Stimulated activated CD4-positive, alpha-beta T cell treated with anti-CD3 and anti-CD28 coated beads, Interleukin-1b, Interleukin-23, amount 100 ng/mL, for 4 hours (primary cell): Measurements from ENCODE around the gene TMEM62.
"Not testable (repeated sequence)": the region's sequence is repeated elsewhere in the genome, so short reads cannot be mapped to it uniquely, and the experiment has no call there.

Experiments used
- DNase-seq, 2 donors: peaks; one replicate each; pipeline ENCODE4 v3.0.0-alpha.2; 2020; ENCODE audit warnings: low read depth in 2 of 2

The TMEM62 gene

GRCh38 chr15:43121863-43122262 is 11.5 kb upstream of the TMEM62 start:
- no peak for DNase-seq

- no peak for DNase-seq
Measured at GRCh38 chr15:43125100-43125661, 8.2 kb upstream of the TMEM62 start.

- DNase-seq = no peak
Measured at GRCh38 chr15:43126356-43126755, 7.0 kb upstream of the TMEM62 start.

- DNase-seq = no peak
Measured at GRCh38 chr15:43127752-43128151, 5.6 kb upstream of the TMEM62 start.

DNA sequence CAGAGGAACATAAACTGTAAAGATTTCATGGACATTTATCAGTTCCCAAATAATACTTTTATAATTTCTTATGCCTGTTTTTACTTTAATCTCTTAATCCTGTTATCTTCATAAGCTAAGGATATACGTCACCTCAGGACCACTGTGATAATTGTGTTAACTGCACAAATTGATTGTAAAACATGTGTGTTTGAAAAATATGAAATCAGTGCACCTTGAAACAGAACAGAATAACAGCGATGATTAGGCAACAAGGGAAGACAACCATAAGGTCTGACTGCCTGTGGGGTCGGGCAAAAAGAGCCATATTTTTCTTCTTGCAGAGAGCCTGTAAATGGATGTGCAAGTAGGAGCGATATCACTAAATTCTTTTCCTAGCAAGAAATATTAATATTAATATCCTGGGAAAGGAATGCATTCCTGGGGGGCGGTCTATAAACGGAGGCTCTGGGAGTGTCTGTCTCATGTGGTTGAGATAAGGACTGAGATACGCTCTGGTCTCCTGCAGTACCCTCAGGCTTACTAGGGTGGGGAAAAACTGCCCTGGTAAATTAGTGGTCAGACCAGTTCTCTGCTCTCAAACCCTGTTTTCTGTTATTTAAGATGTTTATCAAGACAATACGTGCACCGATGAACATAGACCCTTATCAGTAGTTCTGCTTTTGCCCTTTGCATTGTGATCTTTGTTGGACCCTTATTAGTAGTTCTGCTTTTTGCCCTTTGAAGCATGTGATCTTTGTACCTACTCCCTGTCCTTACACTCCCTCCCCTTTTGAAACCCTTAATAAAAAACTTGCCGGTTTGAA is 5.0 kb upstream of the TMEM62 start:
- not testable (repeated sequence) for DNase-seq

GRCh38 chr15:43128980-43129335 is 4.4 kb upstream of the TMEM62 start:
- no peak for DNase-seq

DNA sequence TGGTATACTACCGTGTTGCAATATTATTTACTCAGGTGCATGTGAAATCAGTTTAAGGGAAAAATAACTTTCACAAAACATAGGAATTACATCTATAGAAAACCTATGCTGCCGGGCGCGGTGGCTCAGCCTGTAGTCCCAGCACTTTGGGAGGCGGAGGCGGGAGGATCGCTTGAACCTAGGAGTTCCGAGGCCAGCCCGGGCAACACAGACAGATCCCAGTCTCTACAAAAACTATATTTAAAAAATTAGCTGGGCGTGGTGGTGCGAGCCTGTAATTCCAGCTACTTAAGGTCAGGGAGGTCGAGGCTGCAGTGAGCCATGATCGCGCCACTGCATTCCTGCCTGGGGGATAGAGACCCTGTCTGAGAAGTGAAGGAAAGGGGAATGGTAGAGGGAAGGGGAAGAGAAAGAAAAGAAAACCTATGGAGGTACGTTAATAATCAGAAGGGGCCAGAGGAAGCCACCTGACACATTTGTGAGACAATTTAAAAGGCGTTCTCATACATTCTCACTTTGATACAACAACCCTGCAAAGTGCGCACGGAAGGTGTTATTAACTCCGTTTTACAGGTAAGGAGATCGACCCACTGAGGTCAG is 456 bp upstream of the TMEM62 start:
- no peak for DNase-seq

DNA sequence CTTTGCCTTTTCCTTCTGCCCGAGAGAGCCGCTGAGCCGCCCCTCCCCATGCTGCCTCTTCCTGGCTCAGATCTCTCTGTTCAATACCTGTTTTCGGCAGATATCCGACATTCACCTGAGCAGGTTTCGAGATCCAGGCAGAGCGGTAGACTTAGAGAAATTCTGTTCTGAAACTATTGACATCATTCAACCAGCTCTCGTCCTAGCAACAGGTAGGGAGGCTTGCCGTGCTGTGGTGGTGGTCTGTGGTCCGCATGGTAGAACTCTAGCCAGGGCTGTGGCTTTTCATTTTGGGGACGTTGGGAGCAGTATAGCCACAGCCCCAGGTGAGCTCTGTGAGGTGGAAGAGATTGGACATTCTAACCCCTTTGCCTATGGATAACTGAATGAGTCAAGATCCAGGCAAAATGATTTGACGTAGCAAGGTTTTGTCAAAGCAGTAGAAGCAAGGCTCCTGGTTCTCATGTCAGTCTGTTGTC is 810 bp downstream of the TMEM62 start:
- DNase-seq = no peak

- DNase-seq = no peak
Measured at GRCh38 chr15:43135351-43135750, 2.0 kb downstream of the TMEM62 start.

GRCh38 chr15:43143203-43143941 is 10.0 kb downstream of the TMEM62 start:
- no peak for DNase-seq

GRCh38 chr15:43144512-43144911 is 11.1 kb downstream of the TMEM62 start:
- no peak for DNase-seq

GRCh38 chr15:43146184-43146583 is 12.8 kb downstream of the TMEM62 start:
- DNase-seq = no peak

DNA sequence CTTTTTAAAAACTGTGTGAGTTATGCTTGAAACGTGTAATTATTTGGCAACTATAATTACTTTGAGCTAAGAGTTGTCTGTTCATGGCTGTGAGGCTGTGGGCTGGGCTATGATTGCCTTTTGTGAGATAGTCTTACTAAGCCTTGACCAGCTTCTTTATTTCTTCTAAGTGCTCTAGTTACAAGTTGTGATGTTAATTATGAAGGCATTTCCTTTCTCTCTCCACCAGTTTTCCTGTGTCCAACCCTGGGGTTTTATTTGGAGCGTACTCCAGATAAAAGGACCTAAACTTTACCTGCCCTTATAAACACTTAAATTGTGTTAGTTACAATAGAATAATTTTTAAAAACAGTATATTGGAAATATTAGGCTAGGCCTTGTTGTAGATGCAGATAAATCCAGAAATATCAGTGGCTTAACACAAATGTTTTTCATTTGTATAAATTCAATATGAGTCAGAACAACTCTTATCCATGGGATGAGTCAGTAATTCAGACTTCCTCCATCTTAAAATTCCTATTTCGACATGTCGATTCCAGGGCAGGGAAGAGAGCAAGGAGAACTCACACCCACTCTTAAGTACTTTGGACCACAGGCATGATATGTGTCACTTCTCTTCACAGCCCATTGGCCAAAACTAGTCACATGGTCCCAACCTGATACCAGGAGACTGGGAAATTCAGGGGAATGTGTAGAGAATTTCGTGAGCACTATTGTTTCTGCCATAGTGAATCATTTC is 17.0 kb downstream of the TMEM62 start:
- DNase-seq = no peak

- no peak for DNase-seq
Measured at GRCh38 chr15:43151688-43152087, 18.3 kb downstream of the TMEM62 start.

GRCh38 chr15:43153269-43153668 is 19.9 kb downstream of the TMEM62 start:
- DNase-seq = no peak

DNA sequence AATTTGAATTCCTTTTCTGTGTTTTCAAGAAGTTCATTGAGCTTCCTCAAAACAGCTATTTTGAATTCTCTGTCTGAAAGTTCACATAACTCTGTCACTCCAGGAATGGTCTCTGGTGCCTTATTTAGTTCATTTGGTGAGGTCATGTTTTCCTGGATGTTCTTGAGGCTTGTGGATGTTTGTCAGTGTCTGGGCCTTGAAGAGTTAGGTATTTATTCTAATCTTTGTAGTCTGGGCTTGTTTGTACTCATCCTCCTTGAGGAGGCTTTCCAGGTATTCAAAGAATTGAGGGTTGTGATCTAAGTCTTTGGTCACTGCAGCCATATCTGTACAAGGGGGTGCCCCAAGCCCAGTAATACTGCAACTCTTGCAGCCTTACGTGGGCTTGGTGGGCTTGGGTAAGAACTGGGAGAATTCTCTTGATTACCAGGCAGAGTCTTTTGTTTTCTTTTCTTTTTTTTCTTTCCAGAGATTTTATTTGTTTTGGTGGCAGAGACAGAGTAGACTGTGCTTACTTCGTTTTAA is 32.5 kb downstream of the TMEM62 start:
- no peak for DNase-seq

DNA sequence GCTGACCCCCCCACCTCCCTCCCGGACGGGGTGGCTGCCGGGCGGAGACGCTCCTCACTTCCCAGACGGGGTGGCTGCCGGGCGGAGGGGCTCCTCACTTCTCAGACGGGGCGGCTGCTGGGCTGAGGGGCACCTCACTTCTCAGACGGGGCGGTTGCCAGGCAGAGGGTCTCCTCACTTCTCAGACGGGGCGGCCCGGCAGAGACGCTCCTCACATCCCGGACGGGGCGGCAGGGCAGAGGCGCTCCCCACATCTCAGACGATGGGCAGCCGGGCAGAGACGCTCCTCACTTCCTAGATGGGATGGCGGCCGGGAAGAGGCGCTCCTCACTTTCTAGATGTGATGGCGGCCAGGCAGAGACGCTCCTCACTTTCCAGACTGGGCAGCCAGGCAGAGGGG is 33.9 kb downstream of the TMEM62 start:
- DNase-seq = not testable (repeated sequence)

DNA sequence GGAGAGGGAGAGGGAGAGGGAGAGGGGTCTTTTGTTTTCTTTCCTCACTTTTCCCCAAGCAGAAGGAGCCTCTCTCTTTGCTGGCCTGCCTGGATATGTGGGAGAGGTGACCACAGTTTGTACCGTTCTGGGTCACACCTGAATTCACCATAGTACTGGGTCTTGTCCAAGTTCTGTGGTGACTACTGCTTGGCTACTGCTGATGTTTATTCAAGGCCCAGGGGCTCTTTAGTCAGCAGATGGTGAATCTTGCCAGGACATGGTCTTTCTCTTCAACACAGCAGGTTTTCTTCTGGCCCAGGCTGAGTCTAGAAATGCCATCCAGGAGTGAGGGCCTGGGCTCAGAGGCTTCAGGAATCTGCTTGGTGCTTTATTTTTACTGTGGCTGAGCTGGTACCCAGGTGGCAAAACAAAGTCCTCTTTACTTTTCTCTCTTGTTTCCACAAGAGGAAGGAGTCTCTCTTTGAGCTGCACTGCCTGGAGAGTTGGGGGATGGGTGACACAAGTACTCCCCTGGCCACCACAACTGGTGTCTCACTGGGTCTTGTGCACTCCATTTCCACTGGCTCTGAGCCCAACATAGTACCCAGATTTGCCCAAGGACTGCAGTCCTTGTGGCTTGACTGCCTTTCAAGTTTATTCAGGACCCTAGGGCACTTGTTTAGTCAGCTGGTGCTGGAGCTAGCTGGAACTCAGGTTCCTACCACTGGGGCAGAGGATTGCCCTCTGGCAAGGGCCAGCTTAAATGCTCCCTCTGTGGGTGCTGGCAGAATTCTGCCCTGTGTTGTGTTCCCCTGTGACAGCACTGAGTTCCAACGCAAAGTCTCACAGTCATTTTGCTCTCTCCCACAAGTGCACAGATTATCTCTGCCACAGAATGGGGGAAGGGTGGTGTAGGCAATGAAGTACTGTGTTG is 35.1 kb downstream of the TMEM62 start:
- DNase-seq = no peak

DNA sequence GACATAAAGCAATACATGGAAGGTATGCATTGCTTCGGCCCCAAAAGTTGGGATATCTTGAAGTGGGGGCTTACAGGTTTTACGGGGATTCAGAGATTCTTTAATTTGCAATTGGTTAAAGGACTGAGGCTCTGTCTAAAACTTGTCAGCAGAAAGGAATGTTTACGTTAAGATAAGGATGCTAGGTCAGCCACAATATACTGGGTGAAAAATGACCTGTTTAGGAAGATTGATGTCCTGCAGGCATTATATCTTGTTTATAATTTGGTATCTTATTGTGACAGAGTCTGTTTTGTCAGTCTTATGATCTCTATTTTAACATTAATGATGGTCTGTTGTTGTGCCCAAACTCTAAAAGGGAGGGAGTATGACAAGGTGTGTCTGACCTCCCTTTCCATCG is 36.5 kb downstream of the TMEM62 start:
- no peak for DNase-seq

- DNase-seq = not testable (repeated sequence)
Measured at GRCh38 chr15:43175656-43176309, 42.4 kb downstream of the TMEM62 start.
